GM19240 (cell line): ENCODE data around the gene GABRR3.
A peak's percentile ranks its signal among the peaks of the same experiment; 100 is the strongest.

Source experiments
- DNase-seq: peaks from one replicate; pipeline ENCODE4 v3.0.0; 2011; ENCODE audit warnings: low spot score; ENCODE audit not compliant: insufficient read length

GABRR3 gene

GRCh38 chr3:98035208-98035607 lies at the start of gene GABRR3:
TSS of gene GABRR3 (minus strand) at chr3:98035315. CDS start at chr3:98034987, 328 bp downstream.
- no peak for DNase-seq

- no peak for DNase-seq
These were observed 38.4 kb upstream of the GABRR3 start for GRCh38 chr3:98073486-98073885.

- no peak for DNase-seq
These were observed 35.7 kb upstream of the GABRR3 start for GRCh38 chr3:98070840-98071239.

- no peak for DNase-seq
These were observed 33.7 kb upstream of the GABRR3 start for GRCh38 chr3:98068824-98069223.

- DNase-seq, result no peak
These were observed 23.3 kb upstream of the GABRR3 start for GRCh38 chr3:98058244-98058960.

- no peak for DNase-seq
These were observed 22.5 kb upstream of the GABRR3 start for GRCh38 chr3:98057631-98058030.

GRCh38 chr3:98056035-98056434 lies 20.9 kb upstream of the GABRR3 start:
- DNase-seq, result no peak

- DNase-seq, result no peak
These were observed 14.2 kb upstream of the GABRR3 start for GRCh38 chr3:98049271-98049670.

- no peak for DNase-seq
These were observed 13.5 kb upstream of the GABRR3 start for GRCh38 chr3:98048586-98048985.

- no peak for DNase-seq
These were observed 6.2 kb upstream of the GABRR3 start for GRCh38 chr3:98041350-98041749.

GRCh38 chr3:98039322-98040024 lies 4.4 kb upstream of the GABRR3 start:
- peak; percentile 10 for DNase-seq

- no peak for DNase-seq
These were observed 3.8 kb upstream of the GABRR3 start for GRCh38 chr3:98038876-98039275.

- no peak for DNase-seq
These were observed 3.2 kb upstream of the GABRR3 start for GRCh38 chr3:98038286-98038685.

- DNase-seq, result no peak
These were observed 629 bp downstream of the GABRR3 start for GRCh38 chr3:98034486-98034885.

- DNase-seq, result no peak
These were observed 1.1 kb downstream of the GABRR3 start for GRCh38 chr3:98034036-98034435.

GRCh38 chr3:98032904-98033303 lies 2.2 kb downstream of the GABRR3 start:
- no peak for DNase-seq

- DNase-seq, result no peak
These were observed 2.9 kb downstream of the GABRR3 start for GRCh38 chr3:98032265-98032664.

- no peak for DNase-seq
These were observed 6.0 kb downstream of the GABRR3 start for GRCh38 chr3:98029083-98029482.

- DNase-seq, result no peak
These were observed 8.0 kb downstream of the GABRR3 start for GRCh38 chr3:98027085-98027446.

GRCh38 chr3:98026425-98027084 lies 8.6 kb downstream of the GABRR3 start:
- no peak for DNase-seq

- DNase-seq, result no peak
These were observed 9.6 kb downstream of the GABRR3 start for GRCh38 chr3:98025392-98025945.
